Lung microvascular endothelial cell (primary cell): ENCODE measurements around the gene SH3RF3. TPM values are rescaled to one million over a fixed set of nuclear protein-coding genes. Genes with fewer than 3 reads are reported as not detected.

Experiments
- DNase-seq, 2 donors: peaks; one replicate each; pipeline versions ENCODE4 v3.0.0 to v3.0.0-alpha.2; 2010; ENCODE audit warnings: low read depth in 2 of 2
- total RNA-seq: library from RNA; depleted of rRNA; stranded (reverse); fragments of >200 nt; gene quantifications from 2 replicates; pipeline ENCODE4 v1.2.1, GENCODE V29; 2014

The SH3RF3 gene
- total RNA-seq, 1 donor from 2014 or later: 7.3 TPM

GRCh38 chr2:109282360-109282759 is 153.4 kb downstream of the SH3RF3 start:
- DNase-seq: no peak

- no peak for DNase-seq
Measured at GRCh38 chr2:109282865-109283264, 153.9 kb downstream of the SH3RF3 start.

- peak; percentile 81 to 82 for DNase-seq
Measured at GRCh38 chr2:109284826-109285225, 155.8 kb downstream of the SH3RF3 start.

- no peak for DNase-seq
Measured at GRCh38 chr2:109285244-109285651, 156.2 kb downstream of the SH3RF3 start.

GRCh38 chr2:109287413-109287812 is 158.4 kb downstream of the SH3RF3 start:
- no peak for DNase-seq

- DNase-seq: no peak
Measured at GRCh38 chr2:109287838-109288237, 158.8 kb downstream of the SH3RF3 start.

GRCh38 chr2:109288544-109289368 is 159.8 kb downstream of the SH3RF3 start:
- no peak for DNase-seq

GRCh38 chr2:109289504-109290222 is 160.7 kb downstream of the SH3RF3 start:
- no peak for DNase-seq

- DNase-seq: peak in 1 of 2 donors; percentile 60
Measured at GRCh38 chr2:109290887-109291643, 162.1 kb downstream of the SH3RF3 start.

GRCh38 chr2:109292386-109292785 is 163.4 kb downstream of the SH3RF3 start:
- no peak for DNase-seq

- no peak for DNase-seq
Measured at GRCh38 chr2:109293663-109294062, 164.7 kb downstream of the SH3RF3 start.

GRCh38 chr2:109294523-109294922 is 165.5 kb downstream of the SH3RF3 start:
- DNase-seq: no peak

- DNase-seq: peak in 1 of 2 donors; percentile 61
Measured at GRCh38 chr2:109295070-109295780, 166.2 kb downstream of the SH3RF3 start.

- DNase-seq: no peak
Measured at GRCh38 chr2:109295781-109296117, 166.7 kb downstream of the SH3RF3 start.

- DNase-seq: no peak
Measured at GRCh38 chr2:109297566-109298490, 168.8 kb downstream of the SH3RF3 start.

- DNase-seq: no peak
Measured at GRCh38 chr2:109298851-109299250, 169.8 kb downstream of the SH3RF3 start.

GRCh38 chr2:109299536-109299935 is 170.5 kb downstream of the SH3RF3 start:
- DNase-seq: peak in 1 of 2 donors; percentile 66

GRCh38 chr2:109300582-109300981 is 171.6 kb downstream of the SH3RF3 start:
- DNase-seq: no peak

- no peak for DNase-seq
Measured at GRCh38 chr2:109301746-109302145, 172.7 kb downstream of the SH3RF3 start.

GRCh38 chr2:109302319-109302718 is 173.3 kb downstream of the SH3RF3 start:
- peak in 1 of 2 donors; percentile 37 for DNase-seq
